Fibroblast of skin of right biceps (primary cell): ENCODE results near the gene MLC1.

Experiments
- DNase-seq: peaks from one replicate; pipeline ENCODE4 v3.0.0-alpha.2; 2013

Gene MLC1

GRCh38 chr22:50057278-50058060 is 27.8 kb downstream of the MLC1 start:
- DNase-seq: no peak

- DNase-seq: no peak
These were observed 28.8 kb downstream of the MLC1 start for GRCh38 chr22:50056214-50056972.

GRCh38 chr22:50053861-50054260 is 31.4 kb downstream of the MLC1 start:
- DNase-seq: no peak

DNA sequence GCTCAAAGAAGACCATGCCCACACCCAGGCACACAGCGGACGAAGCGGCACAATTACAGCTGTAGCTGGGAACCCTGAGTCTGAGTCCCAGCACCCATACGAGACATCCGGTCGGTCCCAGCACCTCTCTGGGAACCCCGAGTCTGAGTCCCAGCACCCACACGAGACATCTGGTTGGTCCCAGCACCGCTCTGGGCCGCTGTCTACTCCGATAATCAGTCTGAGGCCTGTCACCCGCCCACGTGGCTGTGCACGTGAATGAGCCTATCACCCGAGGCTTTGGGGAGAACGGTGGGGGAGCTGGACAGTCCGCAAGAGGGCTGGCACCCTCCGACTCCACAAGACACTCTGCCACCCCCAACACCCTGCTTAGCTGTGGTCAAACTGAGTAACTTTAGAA is 33.3 kb downstream of the MLC1 start:
- DNase-seq: no peak

- no peak for DNase-seq
These were observed 35.7 kb downstream of the MLC1 start for GRCh38 chr22:50049299-50050195.

DNA sequence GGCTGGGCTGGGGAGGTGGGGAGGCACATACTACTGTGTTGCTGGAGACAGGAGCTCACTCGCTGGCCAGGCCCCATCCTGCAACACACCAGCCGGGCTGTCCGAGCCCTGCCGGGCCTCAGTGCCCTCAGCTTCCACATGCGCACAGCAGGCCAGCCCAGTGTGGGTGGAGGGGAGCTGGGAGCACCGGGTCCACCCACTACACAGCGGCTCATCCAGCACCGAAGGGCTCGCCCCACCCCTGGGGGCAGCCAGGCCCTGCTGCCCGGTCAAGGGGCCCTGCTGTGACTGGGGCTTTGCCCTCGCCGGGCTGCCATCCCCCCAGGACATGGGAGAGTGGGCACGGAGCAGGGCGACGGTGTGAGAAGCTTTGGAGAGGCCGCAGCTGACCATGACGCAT is 36.4 kb downstream of the MLC1 start:
- no peak for DNase-seq

GRCh38 chr22:50048061-50048765 is 37.0 kb downstream of the MLC1 start:
- no peak for DNase-seq

- no peak for DNase-seq
These were observed 37.9 kb downstream of the MLC1 start for GRCh38 chr22:50047346-50047745.

GRCh38 chr22:50046481-50047245 is 38.6 kb downstream of the MLC1 start:
- DNase-seq: no peak

DNA sequence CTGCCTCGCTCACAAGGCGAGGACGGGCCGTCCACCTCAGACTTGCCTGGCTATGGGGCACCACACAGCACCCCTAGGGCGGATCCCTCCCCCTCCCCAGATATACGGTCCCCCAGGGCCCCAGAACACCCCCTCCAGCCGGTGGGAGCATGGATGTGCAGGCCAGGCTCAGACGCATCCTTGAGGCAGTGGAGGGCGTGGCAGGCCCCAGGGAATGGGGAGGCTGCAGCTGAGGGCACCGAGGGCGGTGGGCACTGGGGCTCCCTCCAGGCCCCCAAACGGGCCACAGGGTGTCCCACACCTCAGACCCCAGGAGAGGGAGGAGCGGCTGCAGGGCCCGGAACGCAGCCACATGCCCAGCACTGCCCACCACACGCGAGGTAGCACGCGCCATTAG is 39.2 kb downstream of the MLC1 start:
- DNase-seq: no peak

DNA sequence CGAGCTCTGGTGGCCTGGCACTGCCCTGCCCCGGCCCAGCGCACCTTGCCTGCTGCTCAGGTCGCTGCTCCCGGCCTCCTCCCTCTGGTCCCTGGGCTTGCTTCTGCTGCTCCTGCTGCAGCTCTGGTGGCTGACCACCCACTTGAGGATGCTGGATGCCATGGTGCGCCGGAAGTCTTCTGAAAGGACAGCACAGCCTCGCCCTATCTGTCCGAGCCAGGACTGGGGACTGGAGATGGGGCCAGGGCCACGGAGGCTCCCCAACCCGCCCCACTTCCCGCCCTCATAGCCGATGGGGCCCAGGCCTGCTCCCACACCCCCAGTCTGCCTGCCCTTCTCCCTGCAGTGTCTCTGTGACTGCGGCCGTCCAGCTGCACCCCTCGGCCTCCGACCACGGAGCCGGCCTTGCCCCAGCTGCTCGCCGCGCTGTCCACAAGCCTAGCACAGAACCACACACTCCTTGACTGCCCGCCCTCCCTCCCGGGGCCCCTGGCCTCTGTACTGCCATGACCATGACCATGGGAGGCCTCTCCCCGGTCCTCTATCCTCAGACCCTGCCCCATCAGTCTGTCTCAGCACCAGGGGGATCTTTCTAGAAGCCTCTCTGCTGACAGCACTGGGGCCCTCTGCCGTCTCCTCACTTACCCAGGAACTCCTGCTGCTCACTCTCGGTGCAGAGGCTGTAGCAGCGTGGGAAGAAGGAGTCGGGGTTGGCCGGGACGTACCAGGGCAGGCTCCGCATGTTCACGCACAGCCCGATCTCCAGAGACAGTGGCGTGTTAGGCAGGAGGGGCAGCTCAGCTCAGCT is 39.8 kb downstream of the MLC1 start:
- DNase-seq: no peak

- no peak for DNase-seq
These were observed 40.6 kb downstream of the MLC1 start for GRCh38 chr22:50044485-50045118.

GRCh38 chr22:50041361-50042065 is 43.7 kb downstream of the MLC1 start:
- no peak for DNase-seq

GRCh38 chr22:50040717-50041116 is 44.5 kb downstream of the MLC1 start:
- DNase-seq: no peak

DNA sequence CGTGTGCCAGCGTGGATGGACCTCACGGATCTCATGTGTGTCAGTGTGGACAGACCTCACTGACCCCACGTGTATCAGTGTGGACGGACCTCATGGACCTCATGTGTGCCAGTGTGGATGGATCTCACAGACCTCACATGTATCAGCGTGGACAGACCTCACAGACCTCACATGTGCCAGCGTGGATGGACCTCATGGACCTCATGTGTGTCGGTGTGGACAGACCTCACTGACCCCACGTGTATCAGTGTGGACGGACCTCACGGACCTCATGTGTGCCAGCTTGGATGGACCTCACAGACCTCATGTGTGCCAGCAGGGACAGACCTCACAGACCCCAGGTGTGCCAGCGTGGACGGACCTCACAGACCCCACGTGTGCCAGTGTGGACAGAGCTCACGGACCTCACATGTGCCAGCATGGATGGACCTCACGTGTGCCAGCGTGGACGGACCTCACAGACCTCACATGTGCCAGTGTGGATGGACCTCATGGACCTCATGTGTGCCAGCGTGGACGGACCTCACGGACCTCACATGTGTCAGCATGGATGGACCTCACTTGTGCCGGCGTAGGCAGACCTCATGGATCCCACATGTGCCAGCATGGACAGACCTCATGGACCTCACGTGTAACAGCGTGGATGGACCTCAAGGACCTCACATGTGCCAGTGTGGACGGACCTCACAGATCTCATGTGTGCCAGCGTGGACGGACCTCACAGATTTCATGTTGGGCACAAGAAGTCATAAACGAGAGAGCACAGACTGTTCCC is 45.4 kb downstream of the MLC1 start:
- DNase-seq: no peak

DNA sequence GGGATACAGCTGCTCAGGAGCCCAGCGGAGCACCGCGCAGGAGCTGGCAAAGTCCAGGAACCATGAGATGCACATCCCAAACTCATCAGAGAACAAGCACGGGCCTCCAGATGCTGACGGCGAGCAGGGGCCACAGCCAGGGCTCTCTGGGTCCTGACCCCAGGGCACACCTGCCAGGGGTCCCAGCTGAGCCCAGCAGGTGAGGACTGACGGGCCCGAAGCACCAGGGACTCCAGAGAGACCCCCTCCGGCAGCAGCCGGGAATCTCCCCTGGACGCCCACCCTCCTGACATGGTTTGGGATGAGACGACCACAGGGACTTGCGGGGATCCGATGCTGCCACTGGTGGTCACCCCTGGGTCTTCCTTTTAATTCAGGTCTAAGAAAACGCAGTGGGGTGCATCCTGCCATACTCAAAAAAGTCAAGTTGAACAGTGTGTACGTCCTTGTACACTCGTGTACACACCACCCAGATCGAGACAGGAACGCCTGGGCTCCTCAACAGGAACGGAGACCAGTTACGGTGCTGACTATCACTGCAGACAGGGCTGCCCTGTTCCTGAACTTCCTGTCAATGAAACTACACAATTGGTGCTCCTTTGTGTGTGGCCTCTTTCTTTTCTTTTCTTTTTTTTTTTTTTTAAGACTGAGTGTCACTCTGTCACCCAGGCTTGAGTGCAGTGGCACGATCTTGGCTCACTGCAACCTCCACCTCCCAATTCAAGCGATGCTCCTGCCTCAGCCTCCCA is 49.1 kb downstream of the MLC1 start:
- DNase-seq: no peak

DNA sequence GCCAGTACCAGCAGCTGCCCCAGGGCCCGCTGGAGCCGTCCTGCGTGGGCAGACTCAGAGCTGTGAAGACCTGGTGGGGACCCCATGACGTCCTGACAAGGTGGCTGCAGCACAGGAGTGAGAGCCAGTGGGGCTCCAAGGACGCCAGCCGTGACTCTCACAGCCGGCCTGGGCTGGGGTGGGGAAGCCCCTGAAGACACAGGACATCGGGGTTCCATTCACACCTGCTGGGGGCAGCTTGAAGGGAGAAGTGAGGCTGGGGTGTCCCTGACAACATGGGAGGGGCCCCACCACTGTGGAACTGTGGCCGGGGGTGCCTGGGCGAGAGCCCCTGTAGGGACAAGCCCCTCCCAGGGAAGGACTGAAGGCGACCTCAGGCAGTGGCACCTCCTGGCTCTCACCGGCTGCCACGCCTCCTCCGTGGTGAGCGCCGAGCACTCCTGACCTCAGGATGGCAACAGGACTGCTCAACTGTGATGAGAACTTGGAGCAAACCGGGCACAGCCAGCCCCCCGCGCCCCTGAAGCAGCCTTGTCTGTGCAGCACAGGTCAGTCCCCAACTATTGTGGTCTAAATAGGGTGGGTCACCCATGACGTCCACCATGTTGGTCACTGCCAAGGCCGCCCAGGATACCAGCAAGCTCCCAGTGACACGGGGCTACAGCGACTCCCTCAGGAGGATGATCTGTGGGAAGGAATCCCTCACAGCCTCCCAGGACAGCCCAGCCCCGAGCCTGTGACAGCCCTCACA is 49.9 kb downstream of the MLC1 start:
- no peak for DNase-seq
